Mammary epithelial cell (primary cell): ENCODE measurements around the gene CHID1.

Source experiments
- CTCF ChIP-seq, 2 donors: IDR thresholded peaks in 1 of 2; conservative IDR thresholded peaks in 1 of 2; 2 replicates each; pipeline ENCODE4 v1.5.1; 2011 to 2012; ENCODE audit warnings: inconsistent platforms in 2 of 2, low read length in 2 of 2, mild to moderate bottlenecking in 2 of 2, control low read depth in 1 of 2, low read depth in 1 of 2; ENCODE audit not compliant: insufficient read depth in 1 of 2; ENCODE audit errors: extremely low read depth in 1 of 2
- EZH2 ChIP-seq: IDR thresholded peaks from 2 replicates; pipeline ENCODE4 v1.6.1; 2012; ENCODE audit warnings: low read length, inconsistent platforms, borderline replicate concordance

GRCh38 chr11:884578-885070, 26.0 kb downstream of the CHID1 start:
- no peak for TF ChIP-seq CTCF (conservative IDR thresholded peaks at IDR 0.05 in 1 of 2, IDR thresholded peaks at IDR 0.05 in 1 of 2; ENCODE audit: extremely low read depth in 1 of 2, insufficient read depth in 1 of 2, low read depth in 1 of 2, low read length in 2 of 2)
- no peak for TF ChIP-seq EZH2
